ENCODE measurements around the gene AK5. TPM values are rescaled to one million over a fixed set of nuclear protein-coding genes. Genes with fewer than 3 reads are reported as not detected.

Gene AK5
- total and polyA plus RNA-seq, 2 of the 13 experiments (the other 11 are each of a cell fraction or from before 2014, with no cell fraction given), result not detected

DNA sequence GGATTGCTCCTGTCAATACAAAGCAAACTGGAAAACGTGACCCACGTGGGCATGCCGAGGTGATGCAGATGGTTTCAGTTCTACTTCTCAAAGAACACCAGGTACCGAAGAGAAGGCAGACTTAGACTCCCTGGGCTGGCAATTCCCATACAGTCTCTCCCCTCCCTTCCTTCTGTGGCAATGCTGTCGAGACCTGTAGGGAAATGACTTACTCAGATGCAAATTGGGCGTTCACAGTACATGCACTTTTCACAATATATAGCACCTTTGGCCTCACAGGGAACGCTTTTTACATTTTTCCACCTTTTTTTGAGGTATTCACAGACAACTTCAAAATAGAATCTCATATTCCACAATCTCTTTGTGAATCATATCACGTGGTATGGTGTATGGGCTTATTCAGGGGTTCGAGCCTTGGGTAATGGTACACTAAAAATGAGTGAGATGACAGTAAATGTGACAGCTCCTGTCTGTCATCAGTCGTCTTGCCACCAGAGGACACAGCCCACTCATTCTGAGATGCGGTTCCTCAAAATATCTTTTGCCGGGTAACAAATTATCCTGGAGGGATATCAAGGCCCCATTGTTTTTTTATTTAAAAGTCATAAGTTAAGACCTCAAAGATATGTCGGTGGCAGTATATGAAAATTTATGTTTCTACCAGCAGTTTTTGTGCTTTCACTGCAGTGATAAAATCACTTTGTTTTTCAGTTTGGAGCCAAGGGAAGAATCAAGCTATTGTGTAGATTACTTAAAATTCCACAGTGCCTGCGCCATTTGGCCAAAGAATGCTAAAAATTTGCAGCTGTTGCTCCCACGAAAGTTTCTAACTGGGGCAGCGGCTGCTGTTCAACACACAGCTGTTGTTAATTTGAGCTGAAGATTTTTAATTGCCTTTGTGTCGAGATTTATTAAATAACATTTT lies 232.3 kb downstream of the AK5 start (continued):
- TF ChIP-seq, protein P1, sequence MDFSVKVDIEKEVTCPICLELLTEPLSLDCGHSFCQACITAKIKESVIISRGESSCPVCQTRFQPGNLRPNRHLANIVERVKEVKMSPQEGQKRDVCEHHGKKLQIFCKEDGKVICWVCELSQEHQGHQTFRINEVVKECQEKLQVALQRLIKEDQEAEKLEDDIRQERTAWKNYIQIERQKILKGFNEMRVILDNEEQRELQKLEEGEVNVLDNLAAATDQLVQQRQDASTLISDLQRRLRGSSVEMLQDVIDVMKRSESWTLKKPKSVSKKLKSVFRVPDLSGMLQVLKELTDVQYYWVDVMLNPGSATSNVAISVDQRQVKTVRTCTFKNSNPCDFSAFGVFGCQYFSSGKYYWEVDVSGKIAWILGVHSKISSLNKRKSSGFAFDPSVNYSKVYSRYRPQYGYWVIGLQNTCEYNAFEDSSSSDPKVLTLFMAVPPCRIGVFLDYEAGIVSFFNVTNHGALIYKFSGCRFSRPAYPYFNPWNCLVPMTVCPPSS (IDR thresholded peaks at IDR 0.05), result no peak
- TF ChIP-seq, protein P2, sequence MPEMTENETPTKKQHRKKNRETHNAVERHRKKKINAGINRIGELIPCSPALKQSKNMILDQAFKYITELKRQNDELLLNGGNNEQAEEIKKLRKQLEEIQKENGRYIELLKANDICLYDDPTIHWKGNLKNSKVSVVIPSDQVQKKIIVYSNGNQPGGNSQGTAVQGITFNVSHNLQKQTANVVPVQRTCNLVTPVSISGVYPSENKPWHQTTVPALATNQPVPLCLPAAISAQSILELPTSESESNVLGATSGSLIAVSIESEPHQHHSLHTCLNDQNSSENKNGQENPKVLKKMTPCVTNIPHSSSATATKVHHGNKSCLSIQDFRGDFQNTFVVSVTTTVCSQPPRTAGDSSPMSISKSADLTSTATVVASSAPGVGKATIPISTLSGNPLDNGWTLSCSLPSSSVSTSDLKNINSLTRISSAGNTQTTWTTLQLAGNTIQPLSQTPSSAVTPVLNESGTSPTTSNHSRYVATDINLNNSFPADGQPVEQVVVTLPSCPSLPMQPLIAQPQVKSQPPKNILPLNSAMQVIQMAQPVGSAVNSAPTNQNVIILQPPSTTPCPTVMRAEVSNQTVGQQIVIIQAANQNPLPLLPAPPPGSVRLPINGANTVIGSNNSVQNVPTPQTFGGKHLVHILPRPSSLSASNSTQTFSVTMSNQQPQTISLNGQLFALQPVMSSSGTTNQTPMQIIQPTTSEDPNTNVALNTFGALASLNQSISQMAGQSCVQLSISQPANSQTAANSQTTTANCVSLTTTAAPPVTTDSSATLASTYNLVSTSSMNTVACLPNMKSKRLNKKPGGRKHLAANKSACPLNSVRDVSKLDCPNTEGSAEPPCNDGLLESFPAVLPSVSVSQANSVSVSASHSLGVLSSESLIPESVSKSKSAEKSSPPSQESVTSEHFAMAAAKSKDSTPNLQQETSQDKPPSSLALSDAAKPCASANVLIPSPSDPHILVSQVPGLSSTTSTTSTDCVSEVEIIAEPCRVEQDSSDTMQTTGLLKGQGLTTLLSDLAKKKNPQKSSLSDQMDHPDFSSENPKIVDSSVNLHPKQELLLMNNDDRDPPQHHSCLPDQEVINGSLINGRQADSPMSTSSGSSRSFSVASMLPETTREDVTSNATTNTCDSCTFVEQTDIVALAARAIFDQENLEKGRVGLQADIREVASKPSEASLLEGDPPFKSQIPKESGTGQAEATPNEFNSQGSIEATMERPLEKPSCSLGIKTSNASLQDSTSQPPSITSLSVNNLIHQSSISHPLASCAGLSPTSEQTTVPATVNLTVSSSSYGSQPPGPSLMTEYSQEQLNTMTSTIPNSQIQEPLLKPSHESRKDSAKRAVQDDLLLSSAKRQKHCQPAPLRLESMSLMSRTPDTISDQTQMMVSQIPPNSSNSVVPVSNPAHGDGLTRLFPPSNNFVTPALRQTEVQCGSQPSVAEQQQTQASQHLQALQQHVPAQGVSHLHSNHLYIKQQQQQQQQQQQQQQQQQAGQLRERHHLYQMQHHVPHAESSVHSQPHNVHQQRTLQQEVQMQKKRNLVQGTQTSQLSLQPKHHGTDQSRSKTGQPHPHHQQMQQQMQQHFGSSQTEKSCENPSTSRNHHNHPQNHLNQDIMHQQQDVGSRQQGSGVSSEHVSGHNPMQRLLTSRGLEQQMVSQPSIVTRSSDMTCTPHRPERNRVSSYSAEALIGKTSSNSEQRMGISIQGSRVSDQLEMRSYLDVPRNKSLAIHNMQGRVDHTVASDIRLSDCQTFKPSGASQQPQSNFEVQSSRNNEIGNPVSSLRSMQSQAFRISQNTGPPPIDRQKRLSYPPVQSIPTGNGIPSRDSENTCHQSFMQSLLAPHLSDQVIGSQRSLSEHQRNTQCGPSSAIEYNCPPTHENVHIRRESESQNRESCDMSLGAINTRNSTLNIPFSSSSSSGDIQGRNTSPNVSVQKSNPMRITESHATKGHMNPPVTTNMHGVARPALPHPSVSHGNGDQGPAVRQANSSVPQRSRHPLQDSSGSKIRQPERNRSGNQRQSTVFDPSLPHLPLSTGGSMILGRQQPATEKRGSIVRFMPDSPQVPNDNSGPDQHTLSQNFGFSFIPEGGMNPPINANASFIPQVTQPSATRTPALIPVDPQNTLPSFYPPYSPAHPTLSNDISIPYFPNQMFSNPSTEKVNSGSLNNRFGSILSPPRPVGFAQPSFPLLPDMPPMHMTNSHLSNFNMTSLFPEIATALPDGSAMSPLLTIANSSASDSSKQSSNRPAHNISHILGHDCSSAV (CRISPR knock-in tag; IDR thresholded peaks at IDR 0.05; ENCODE audit: borderline replicate concordance), result no peak
